Measurements from ENCODE around the gene PNN. TPM values are rescaled to one million over a fixed set of nuclear protein-coding genes. Genes with fewer than 3 reads are reported as not detected.

The PNN gene
- polyA plus RNA-seq, 1 experiment = 5.8 TPM

Other genes starting within 250 kb of the PNN start
- 157 and 327 TPM in 2 replicates for gene SEC23A, start 72.0 kb upstream of the PNN start, polyA plus RNA-seq (2011; rRNA removed)
- 5.9 and 11.8 TPM in 2 replicates for gene GEMIN2, start 60.9 kb upstream of the PNN start, polyA plus RNA-seq (2011; rRNA removed)
- 16.0 and 21.4 TPM in 2 replicates for gene TRAPPC6B, start 4.9 kb upstream of the PNN start, polyA plus RNA-seq (2011; rRNA removed)
- gene MIA2, start 58.7 kb downstream of the PNN start, polyA plus RNA-seq (2011; rRNA removed) = 11.4 and 15.8 TPM in 2 replicates

Data from BJ (cell line).